ENCODE results near the gene JAM2.
"Not testable (repeated sequence)": the region's sequence is repeated elsewhere in the genome, so short reads cannot be mapped to it uniquely, and the experiment has no call there.

Gene JAM2

GRCh38 chr21:25714066-25714465, 75.0 kb downstream of the JAM2 start:
- in situ Hi-C loops (cut with HindIII; ENCODE audit: low sequenced_read_pairs): not testable (repeated sequence)

GRCh38 chr21:25717491-25718147, 78.6 kb downstream of the JAM2 start:
- in situ Hi-C loops (cut with HindIII; ENCODE audit: low sequenced_read_pairs): no loop called here

DNA sequence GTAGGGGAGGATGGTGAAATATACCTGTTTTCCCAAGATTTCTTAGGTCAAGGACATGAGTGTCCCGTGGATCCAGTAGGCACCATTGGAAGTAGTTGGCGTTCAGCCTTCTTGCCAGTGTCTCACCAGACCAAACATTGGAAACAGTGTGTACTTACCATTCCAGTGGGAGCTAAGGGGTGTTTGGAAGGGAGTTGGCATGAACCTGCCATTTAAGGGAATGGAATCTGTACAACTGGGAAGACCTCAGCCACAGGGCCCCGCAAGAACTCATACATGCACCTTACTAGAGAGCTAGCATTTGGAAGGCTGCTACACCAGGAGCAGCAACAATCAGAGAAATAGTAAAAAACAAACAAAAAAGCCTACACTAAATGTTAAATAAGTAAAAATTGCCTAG, 82.9 kb downstream of the JAM2 start:
- in situ Hi-C loops (cut with HindIII; ENCODE audit: low sequenced_read_pairs): no loop called here

DNA sequence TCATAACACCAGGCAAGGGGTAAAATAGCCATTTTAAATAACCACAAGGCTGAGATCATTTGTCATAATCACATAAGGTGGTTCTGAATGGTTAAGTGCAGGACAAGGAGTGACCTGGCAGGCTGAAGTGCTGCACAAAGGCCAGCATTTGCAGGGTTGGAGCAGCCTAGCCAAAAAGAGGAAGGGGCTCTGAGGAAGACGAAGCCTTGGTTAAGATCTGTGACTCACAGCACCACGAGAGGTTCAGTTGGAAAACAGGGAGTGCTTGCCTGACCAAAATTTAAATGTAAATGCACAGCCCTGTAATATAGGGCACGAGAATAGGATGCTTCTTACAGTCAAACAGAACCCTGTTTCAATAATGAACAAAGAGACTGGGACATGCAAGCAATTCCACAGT, 83.6 kb downstream of the JAM2 start:
- in situ Hi-C loops (cut with HindIII; ENCODE audit: low sequenced_read_pairs): no loop called here

- in situ Hi-C loops (cut with HindIII; ENCODE audit: low sequenced_read_pairs): no loop called here
Measured at GRCh38 chr21:25732091-25732760, 93.2 kb downstream of the JAM2 start.

DNA sequence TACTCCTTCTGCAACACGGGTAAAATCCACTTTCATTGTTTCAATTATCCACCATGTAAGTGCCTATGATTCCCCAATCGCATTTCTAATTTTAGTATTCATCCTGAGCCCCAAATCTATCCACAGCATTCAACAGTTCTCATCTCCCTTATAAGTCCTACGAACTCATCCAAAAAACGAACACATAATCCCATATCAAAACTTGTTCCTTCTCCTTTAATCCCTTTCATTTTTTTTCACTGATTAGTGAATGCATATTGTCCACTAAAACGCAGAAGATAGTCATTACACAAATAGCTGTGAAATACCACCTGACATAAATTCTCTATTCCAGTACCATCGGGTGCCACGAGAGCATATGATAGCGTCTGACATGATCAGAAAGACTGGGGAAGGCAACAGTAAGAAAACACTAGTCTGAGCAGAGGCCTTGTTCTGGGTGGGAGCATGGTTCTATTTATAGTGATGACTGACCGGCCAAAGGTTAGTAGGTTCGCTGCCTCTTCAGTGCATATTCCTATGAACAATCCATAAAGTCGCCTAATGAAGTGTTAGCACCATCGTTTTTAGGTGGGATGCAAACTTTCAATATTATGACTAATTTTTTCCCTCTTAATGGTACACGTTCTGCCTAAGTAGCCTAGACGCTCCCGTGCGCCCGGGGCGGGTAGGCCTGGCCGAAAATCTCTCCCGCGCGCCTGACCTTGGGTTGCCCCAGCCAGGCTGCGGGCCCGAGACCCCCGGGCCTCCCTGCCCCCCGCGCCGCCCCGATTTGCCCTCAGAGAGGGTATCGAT, 95.0 kb downstream of the JAM2 start:
- in situ Hi-C loops (cut with HindIII; ENCODE audit: low sequenced_read_pairs): no loop called here

- in situ Hi-C loops (cut with HindIII; ENCODE audit: low sequenced_read_pairs): no loop called here
Measured at GRCh38 chr21:25734654-25734903, 95.5 kb downstream of the JAM2 start.

DNA sequence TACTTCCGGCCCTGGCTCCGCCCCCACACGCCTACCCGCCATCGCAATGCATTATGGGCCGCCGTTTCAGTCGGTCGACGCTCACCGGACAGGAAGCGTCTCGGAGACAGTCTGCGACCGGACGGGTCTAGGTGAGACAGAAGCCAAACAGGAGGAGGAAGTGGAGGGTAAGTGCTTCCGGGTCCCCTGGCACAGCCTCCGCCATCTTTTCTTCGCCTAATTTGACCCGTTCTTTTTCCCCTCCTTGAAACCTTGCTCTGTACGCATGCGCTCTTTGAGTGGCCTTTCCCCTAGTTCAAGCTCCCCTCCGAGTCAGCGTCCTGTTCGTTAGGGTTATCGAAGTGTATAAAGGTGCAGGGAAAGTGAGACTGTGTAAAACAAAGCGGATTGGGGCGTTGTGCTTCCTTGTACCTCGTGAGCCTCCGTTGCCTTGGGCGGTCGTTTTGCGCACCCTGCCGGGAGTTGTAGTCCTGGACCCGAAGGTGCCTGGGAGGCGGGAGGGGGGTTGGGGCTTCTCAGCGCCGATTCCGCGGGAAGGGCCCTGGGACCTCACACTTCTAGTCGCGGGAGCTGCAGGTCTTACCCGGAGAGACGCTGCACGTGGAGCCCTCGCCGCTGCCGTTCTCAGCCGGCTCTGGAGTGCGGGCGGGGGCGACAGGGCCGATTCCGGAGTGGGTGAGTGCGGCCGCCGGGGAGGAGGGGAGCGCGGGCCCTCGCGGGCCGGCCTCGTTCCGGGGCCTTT, 96.0 kb downstream of the JAM2 start, which contains the start of the genes ATP5PF and GABPA:
TSS of gene ATP5PF (minus strand) at position 1 of the 742 bp plus-strand sequence. CDS start 5,110 bp downstream, outside the sequence.
TSS of gene GABPA (plus strand) at position 69 of the 742 bp plus-strand sequence. CDS start 6,627 bp downstream, outside the sequence.
- in situ Hi-C loops (cut with HindIII; ENCODE audit: low sequenced_read_pairs): no loop called here

DNA sequence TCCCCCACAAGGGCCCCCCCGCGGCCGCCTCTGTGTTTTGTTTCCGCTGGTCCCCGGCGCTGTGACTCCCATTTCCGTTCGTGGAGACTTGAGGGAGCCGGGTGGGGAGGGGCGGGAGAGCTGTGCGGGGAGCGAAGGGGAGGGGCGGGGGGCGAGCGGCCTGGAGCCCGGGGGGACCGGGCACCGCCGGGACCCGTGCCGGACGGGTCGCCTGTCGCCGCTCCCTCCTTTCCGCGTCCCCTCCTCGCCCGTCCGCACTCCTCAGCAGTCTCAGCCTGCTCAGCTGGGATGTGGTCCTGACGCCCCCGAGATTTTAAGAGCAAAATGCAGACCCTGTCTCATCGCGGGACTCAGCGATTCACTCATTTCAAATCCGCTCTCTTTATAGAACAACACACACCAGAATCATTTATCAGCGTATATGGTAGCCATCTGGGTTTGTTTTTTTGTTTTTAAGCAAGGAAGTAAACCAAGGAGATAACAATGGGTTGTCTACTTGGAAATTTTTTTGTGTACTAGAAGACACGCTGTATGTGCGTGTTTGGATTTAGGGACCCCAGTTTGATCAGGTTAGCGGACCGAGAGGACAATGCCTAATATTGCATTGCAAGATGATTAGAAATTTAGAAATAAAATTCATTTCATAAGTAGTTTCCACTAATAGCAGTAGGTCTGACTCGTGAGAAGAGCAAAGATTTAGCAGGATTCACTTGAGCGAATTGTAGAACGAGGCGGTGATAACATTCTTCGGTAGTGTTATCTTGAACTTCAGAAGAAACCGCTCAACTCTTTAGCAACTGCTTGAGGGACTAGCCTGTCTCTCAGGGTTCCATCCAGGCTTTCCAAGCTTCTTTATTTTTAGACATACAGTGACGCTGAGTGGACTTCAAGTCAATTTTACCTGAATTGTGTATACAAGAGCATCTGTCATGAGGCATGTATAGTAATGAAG, 96.9 kb downstream of the JAM2 start:
- in situ Hi-C loops (cut with HindIII; ENCODE audit: low sequenced_read_pairs): no loop called here

GRCh38 chr21:25737421-25737820, 98.4 kb downstream of the JAM2 start:
- in situ Hi-C loops (cut with HindIII; ENCODE audit: low sequenced_read_pairs): no loop called here

DNA sequence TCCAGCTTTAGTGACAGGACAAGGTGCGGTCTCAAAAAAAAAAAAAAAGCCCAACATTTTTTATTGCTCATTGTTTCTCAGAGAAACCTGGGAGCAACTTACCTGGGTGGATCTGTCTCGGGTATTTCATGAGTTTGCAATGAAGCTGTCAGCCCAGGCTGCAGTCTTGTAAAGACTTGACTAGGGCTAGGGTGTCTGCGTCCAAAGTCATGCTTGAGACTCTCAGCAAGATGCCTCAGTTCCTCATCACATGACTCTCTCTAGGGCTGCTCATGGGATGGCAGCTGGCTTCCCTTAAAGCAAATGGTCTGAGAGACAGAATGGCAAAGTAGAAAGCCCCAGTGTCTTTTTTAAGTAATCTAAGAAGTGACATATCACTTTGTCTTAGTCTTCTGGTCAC, 103.8 kb downstream of the JAM2 start:
- in situ Hi-C loops (cut with HindIII; ENCODE audit: low sequenced_read_pairs): loop anchor here (5.0 kb wide), 1 partner anchor 104 kb away; no protein-coding TSS in a partner anchor

DNA sequence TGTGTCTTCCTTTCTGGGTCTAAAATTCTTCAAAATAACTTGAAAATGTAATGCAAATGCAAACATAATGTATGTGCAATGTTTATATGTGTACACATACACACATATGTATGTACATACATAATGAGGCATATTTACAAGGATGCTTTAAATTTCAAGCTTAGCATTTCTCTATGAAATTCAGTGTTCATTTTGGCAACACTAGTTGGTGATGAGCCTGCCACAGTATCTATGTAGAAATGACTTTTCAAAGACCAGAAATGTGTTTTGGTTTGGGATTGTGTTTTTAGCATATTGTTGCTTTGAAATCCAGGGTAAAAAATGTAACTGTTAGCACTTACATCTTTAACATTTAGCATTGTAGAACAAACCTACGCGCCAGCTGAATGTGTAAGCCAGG, 105.8 kb downstream of the JAM2 start:
- in situ Hi-C loops (cut with HindIII; ENCODE audit: low sequenced_read_pairs): loop anchor here (5.0 kb wide), 1 partner anchor 102 kb away; no protein-coding TSS in a partner anchor

GRCh38 chr21:25750085-25750484, 111.0 kb downstream of the JAM2 start:
- in situ Hi-C loops (cut with HindIII; ENCODE audit: low sequenced_read_pairs): no loop called here

DNA sequence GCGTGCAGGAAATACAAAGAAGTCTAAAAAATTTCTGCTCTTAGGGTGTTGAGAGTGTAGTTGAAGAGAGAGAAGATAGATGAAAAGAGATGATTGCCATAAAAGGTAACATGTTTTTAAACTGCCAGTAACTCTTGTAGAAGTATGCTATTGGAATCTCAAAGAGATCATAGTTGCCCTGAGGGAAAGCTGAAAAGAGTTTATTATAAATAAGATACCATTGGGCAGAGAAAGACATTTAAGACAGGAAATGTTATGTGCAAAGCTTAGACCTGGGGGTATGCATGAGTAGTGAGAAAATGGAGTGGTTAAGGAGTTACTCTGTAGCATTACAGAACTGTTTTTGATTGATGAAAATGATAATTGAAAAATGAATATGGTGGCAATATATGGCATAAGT, 113.4 kb downstream of the JAM2 start:
- in situ Hi-C loops (cut with HindIII; ENCODE audit: low sequenced_read_pairs): no loop called here

GRCh38 chr21:25756190-25756932, 117.3 kb downstream of the JAM2 start:
- in situ Hi-C loops (cut with HindIII; ENCODE audit: low sequenced_read_pairs): no loop called here

DNA sequence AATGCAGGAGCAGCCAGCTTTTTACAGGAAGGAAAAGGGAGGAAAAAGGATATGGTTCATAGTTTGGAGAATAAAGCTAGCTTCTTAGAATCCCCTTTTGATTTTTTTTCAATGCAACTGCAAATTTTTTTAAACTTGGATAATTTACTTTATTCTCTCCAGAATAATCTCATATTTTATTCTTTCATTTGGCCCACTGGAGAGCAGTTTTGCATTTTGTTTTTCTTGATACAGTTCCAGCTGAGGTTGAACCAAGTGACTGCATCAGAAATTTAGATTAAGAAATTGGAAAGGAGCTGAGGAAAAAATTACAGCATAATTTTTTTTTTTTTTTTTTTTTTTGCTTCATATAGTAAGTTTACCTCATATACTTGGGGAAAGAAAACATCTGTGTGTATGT, 118.5 kb downstream of the JAM2 start:
- in situ Hi-C loops (cut with HindIII; ENCODE audit: low sequenced_read_pairs): no loop called here

DNA sequence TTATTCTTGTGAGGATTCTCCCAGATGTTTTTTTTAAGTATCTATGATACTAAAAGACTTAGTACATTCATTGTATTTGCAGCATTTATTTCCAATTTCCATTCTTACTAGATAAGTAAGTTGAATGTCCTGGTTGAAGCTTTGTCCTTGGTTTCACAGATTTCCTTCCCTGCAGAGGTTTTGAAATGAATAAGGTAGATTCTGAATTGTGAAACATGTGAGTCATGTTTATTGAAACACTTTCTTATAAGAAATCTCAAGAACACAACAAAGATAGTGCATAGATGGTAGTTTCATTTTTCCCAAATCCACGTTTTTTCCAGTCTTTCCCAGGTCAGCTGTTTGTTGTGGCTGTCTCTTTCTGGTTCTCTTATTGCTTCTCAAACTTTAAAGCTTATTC, 120.5 kb downstream of the JAM2 start:
- in situ Hi-C loops (cut with HindIII; ENCODE audit: low sequenced_read_pairs): no loop called here

DNA sequence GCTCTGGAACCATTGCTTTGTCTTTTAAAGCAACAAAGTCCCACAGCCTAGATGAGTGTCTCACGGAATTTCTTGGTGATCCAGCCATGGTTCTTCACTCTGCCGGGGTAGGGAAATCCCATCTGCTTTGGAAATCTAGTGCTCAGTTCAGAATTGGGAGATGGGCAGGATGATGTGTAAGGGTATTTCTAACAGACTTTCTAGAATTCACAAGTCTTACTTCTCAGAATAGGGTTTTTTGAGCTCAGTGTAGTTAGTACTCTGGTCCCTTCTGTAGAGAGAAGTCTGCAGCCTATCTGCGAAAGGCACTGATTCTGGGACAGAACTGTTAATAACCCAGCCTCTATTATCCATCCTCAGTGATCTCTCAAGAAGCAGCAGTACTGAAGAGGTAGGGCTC, 121.0 kb downstream of the JAM2 start:
- in situ Hi-C loops (cut with HindIII; ENCODE audit: low sequenced_read_pairs): no loop called here

GRCh38 chr21:25760677-25761076, 121.6 kb downstream of the JAM2 start:
- in situ Hi-C loops (cut with HindIII; ENCODE audit: low sequenced_read_pairs): no loop called here

Data from endothelial cell of hepatic sinusoid (primary cell).